Measurements from ENCODE around the gene FCHSD2. TPM values are rescaled to one million over a fixed set of nuclear protein-coding genes. Genes with fewer than 3 reads are reported as not detected.
A peak's percentile ranks its signal among the peaks of the same experiment; 100 is the strongest.

The FCHSD2 gene
- total and polyA plus RNA-seq, 9 of the 15 experiments (the other 6 are each of a cell fraction or from before 2014, with no cell fraction given), result 1.8 to 14.7 (median 6.4) TPM

- ChIA-PET POLR2A (no interaction called here), CTCF (ENCODE audit: low intra/inter-chr PET ratio) (no interaction called here)
- no peak for DNase-seq (ENCODE audit: extremely low read depth in 1 of 4, low spot score in 3 of 4)
- no TSS peak for BruUV-seq (replicated peaks)
- H2AFZ ChIP-seq (ENCODE audit: low read depth, low read length), result no peak overlapping the region
- no peak overlapping the region for H3K4me2 ChIP-seq (ENCODE audit: insufficient read depth, low read length)
- in situ Hi-C loops (cut with MboI), result no loop called here
- ATAC-seq, result no peak
- no peaks in the 10 kb centered on the region for H4K20me1 ChIP-seq (replicated peaks; ENCODE audit: control insufficient read depth, insufficient read depth, low read length)
- no peak overlapping the region for H3K4me3 ChIP-seq
- H3K27ac ChIP-seq (ENCODE audit: extremely low read depth, low read depth, low read length), result no peak overlapping the region
- no peaks in the 10 kb centered on the region for H3K9me1 ChIP-seq (ENCODE audit: control insufficient read depth, insufficient read depth, low read length)
- H3K9ac ChIP-seq (ENCODE audit: insufficient read depth in 1 of 2, low read depth in 2 of 2, low read length in 2 of 2), result no peak overlapping the region
- FAIRE-seq, result no peak
- no peaks in the 10 kb centered on the region for H3K36me3 ChIP-seq (ENCODE audit: control insufficient read depth, insufficient read depth, low read length)
- H3K4me1 ChIP-seq (replicated peaks in 1 of 2; ENCODE audit: control insufficient read depth in 2 of 2, insufficient read depth in 2 of 2, low read length in 2 of 2), result peaks cover 0 to 14% of the 10 kb centered on the region in 2 experiments; a peak in 2 of 5 replicates
- H3K9me3 ChIP-seq (replicated peaks; ENCODE audit: control insufficient read depth, insufficient read depth, low read depth, low read length), result no peaks in the 10 kb centered on the region
- intact Hi-C loops (cut with micrococcal nuclease), result no loop called here
- H3K27me3 ChIP-seq (ENCODE audit: control insufficient read depth in 2 of 2, insufficient read depth in 2 of 2, low read length in 2 of 2), result no peaks in the 10 kb centered on the region
- no peaks in the 10 kb centered on the region for H3K79me2 ChIP-seq (ENCODE audit: control insufficient read depth, insufficient read depth, low read length)
- TF ChIP-seq EHMT2 (IDR thresholded peaks at IDR 0.05) (no peak), PKNOX1 (IDR thresholded peaks at IDR 0.05) (no peak), CBFB (CRISPR knock-in tag; IDR thresholded peaks at IDR 0.05) (no peak), SNRNP70 (optimal IDR thresholded peaks at IDR 0.05; ENCODE audit: low read depth, low read length) (no peak), CHD2 (IDR thresholded peaks at IDR 0.05; ENCODE audit: low read depth, low read length) (no peak), MAFF (IDR thresholded peaks at IDR 0.05; ENCODE audit: low read length) (peak; percentile 63), ZHX1 (conservative IDR thresholded peaks at IDR 0.05; ENCODE audit: low read length) (no peak), ZBTB9 (CRISPR knock-in tag; IDR thresholded peaks at IDR 0.05) (no peak), MAFG (tag; conservative IDR thresholded peaks at IDR 0.05) (peak; percentile 39; the same call in 1 of the 2 replicates), TCF7 (IDR thresholded peaks at IDR 0.05; ENCODE audit: borderline replicate concordance) (no peak), CBX5 (IDR thresholded peaks at IDR 0.05; ENCODE audit: borderline replicate concordance, low read depth) (no peak), HDAC2 (IDR thresholded peaks at IDR 0.05) (no peak), ZNF316 (IDR thresholded peaks at IDR 0.05) (peak; percentile 79), ZNF76 (CRISPR knock-in tag; IDR thresholded peaks at IDR 0.05; ENCODE audit: borderline replicate concordance) (no peak), C11orf30 (IDR thresholded peaks at IDR 0.05; ENCODE audit: low read depth) (peak; percentile 61), MAFK (IDR thresholded peaks at IDR 0.05; ENCODE audit: low read length) (peak; percentile 67), HNRNPK (IDR thresholded peaks at IDR 0.05; ENCODE audit: low read depth, low read length, poor library complexity, severe bottlenecking) (no peak)
- TF ChIP-seq, protein P1, sequence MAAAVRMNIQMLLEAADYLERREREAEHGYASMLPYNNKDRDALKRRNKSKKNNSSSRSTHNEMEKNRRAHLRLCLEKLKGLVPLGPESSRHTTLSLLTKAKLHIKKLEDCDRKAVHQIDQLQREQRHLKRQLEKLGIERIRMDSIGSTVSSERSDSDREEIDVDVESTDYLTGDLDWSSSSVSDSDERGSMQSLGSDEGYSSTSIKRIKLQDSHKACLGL (CRISPR knock-in tag; IDR thresholded peaks at IDR 0.05; ENCODE audit: borderline replicate concordance, poor library complexity, severe bottlenecking), result no peak
- TF ChIP-seq, protein P2, sequence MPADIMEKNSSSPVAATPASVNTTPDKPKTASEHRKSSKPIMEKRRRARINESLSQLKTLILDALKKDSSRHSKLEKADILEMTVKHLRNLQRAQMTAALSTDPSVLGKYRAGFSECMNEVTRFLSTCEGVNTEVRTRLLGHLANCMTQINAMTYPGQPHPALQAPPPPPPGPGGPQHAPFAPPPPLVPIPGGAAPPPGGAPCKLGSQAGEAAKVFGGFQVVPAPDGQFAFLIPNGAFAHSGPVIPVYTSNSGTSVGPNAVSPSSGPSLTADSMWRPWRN (IDR thresholded peaks at IDR 0.05; ENCODE audit: low read depth), result no peak
Measured at GRCh38 chr11:72968390-72968789, 173.7 kb downstream of the FCHSD2 start.

Measured in K562 (cell line).